Fibroblast of skin of right biceps (primary cell): ENCODE results near the gene HOXD12.

Experiments used
- DNase-seq: peaks from one replicate; pipeline ENCODE4 v3.0.0-alpha.2; 2013

Gene HOXD12

DNA sequence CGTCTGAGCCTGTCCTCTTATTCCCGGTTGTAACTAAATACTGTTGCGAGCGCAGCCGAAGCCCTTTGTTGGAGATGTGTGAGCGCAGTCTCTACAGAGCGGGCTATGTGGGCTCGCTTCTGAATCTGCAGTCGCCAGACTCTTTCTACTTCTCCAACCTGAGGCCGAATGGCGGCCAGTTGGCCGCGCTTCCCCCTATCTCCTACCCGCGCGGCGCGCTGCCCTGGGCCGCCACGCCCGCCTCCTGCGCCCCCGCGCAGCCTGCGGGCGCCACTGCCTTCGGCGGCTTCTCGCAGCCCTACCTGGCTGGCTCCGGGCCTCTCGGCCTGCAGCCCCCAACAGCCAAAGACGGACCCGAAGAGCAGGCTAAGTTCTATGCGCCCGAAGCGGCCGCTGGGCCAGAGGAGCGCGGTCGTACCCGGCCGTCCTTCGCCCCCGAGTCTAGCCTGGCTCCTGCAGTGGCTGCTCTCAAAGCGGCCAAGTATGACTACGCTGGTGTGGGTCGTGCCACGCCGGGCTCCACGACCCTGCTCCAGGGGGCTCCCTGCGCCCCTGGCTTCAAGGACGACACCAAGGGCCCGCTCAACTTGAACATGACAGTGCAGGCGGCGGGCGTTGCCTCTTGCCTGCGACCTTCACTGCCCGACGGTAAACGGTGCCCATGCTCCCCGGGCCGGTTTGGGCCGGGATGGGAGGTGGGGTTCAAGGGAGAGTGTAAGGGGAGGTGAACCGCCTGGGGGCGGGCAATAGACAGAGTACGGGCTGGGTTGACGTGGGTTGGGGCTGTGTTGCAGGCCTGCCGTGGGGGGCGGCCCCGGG, at the start of gene HOXD12:
TSS of gene HOXD12 (plus strand) at position 68 of the 819 bp plus-strand sequence. CDS start at position 75, 7 bp downstream.
- no peak for DNase-seq

GRCh38 chr2:176056406-176056805, 43.2 kb upstream of the HOXD12 start:
- peak; percentile 18 for DNase-seq

- DNase-seq: no peak
Observed at GRCh38 chr2:176063958-176064357, 35.6 kb upstream of the HOXD12 start.

GRCh38 chr2:176066645-176067588, 32.7 kb upstream of the HOXD12 start:
- DNase-seq: no peak

GRCh38 chr2:176067589-176068418, 31.8 kb upstream of the HOXD12 start:
- no peak for DNase-seq

DNA sequence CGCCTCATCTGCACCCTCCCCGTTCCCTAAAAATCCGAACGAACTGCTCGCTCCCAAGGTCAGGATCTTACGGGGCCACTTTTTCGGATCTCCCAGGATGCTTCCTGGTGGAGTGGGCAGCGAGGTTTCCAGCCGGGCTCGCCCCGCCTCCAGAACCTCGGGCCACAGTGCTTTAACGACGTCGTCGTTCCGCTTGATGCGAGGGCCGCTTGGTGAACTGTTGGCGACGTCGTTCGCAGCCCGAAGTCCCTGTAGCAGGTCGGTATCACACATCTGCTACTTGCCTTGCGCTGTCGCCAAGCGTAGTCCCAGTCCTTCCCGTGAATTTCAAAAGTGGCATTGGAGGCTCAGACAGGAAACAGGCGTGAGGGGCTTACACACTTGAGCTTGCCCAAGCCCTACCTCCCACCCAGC, 31.2 kb upstream of the HOXD12 start:
- no peak for DNase-seq

GRCh38 chr2:176071330-176072291, 28.0 kb upstream of the HOXD12 start:
- DNase-seq: no peak

DNA sequence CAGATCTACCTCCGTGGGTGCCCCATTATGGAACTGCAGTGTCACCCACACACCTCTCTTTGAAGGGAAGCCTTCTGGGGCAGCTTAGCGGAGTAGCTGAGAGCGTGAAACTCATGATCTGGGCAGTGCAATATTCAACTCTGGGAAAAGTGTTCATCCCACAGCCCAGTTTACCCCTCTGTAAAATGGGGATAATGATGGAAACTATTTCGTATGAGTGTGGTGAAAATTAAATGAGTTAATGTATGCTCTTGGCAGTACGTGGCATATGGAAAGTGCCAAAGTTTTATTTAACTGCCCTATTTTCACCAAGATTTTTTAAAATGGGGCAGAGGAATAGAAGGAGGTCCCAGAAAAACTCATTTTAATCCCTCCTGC, 27.3 kb upstream of the HOXD12 start:
- no peak for DNase-seq

DNA sequence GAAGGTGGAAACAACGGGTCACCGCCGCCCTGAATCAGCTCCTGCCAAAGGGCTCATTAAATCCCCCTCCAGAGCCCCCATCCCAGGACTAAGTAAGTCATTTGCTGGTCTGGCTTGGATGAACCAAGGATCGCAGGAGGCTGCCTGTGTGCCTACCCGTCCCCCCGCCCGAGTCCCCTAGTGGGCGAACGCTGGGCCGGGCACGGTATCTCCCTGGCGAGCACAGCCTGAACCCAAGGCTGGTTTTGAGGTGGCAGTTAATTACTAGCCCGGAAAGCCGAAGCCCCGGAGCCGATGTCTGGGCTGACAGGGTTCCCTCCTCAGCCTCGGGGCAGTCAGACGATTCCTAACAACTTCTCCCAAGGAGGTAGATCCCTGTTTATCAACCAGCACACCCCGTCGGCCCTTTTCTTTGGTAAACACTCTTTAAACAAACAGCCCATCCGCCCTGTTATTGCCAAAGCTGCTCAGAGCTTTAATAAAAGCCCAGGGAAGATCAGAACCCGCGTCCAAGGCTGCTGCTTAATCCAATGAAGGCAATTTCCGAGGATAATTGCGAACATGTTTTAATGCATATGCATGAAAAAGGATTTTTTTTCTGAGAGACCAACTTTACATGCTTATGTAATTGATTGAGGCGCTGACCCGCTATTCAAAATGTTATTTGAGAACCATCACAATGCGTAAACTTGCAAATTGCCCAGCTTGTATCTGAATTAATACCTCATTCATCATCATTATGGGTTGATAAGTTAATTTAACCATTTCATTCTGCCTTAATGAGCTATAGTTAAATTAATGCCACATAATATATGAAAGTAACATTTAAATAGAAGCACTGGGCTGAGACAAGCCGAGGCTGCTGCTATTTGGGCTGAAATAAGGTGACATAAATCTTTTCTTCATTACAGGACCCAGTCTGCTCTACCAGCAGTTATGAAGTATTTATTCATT, 26.4 kb upstream of the HOXD12 start:
- DNase-seq: no peak

GRCh38 chr2:176074919-176075425, 24.6 kb upstream of the HOXD12 start:
- no peak for DNase-seq

- DNase-seq: no peak
Observed at GRCh38 chr2:176075481-176075880, 24.1 kb upstream of the HOXD12 start.

DNA sequence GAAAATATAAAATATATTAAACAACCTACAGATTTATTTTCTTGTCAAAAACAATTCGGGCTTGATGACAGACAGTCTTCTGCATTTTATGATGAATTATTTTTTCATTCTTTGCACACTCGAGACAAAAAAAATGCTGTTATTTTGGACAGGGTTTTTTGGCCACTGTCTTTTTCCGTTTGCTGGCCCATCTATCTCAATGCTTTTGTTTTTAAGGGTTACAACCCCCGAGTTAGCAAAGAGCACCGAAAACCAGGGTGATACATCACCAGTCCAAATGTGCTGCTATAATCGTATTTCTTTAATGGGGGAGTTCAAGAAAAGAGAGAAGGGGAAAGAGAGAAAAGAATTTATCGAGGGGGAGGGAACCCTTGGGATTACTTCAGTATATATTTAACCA, 23.5 kb upstream of the HOXD12 start:
- no peak for DNase-seq

GRCh38 chr2:176076796-176077195, 22.8 kb upstream of the HOXD12 start:
- no peak for DNase-seq

- no peak for DNase-seq
Observed at GRCh38 chr2:176078541-176079284, 20.9 kb upstream of the HOXD12 start.

DNA sequence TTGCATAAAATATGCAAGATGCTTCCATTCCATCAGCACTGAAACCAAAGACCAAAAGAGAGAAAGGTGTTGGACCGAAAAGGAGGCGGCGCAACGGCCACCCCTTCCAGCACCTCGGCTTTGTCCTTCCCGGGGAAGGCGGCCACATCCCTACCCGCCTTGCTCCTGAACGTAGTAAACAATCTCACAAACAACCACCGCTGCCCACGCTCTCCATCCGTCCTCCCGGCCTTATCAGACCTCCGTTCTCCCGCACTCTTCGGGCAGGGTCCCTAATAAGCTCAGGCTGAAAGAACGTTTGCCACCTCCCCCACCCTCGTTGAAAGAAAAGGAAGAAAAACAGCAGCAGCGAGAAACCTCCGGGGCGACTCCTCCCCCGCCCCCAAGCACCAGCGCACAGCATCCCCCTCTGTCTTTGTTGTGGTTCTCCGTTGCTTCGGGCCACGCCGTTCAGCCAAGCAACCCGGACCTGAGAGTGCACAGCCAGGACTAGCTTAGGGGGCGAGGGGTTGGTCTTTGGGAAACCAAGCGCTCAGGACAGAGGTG, 20.2 kb upstream of the HOXD12 start:
- DNase-seq: no peak

DNA sequence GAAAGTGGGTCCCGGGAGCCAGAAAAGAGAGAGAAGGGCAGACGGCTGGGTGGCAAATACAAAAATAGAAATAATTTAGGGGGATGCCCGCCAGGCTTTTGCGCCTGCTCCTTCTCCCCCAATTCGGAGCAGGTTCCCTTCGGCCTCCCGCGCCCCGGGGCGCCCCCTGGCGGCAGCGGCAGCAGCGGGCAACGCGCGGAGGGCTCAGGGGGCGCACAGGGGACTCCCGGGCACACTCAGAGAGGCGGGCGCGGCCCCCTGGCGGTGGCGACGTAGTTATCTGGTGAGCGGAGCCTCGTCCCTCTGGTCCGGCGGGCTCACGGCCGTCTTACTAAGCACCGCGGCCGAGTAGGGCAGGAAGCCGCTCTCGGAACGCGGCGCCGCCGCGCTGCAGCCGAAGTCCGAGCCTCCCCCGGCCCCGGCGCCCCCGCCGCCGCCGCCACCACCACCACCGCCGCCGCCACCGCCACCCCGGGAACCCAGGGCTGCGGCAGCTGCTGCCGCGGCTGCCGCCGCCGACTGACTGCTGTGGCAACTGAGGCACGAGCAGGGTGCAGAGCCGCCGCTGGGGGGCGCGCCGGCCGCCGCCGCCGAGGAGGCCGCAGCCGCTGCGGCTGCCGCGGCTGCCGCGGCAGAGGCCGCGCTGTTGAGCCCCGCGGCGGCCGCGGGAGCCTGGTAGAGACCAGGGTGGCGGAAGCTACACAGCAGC, 19.6 kb upstream of the HOXD12 start:
- peak; percentile 63 for DNase-seq

DNA sequence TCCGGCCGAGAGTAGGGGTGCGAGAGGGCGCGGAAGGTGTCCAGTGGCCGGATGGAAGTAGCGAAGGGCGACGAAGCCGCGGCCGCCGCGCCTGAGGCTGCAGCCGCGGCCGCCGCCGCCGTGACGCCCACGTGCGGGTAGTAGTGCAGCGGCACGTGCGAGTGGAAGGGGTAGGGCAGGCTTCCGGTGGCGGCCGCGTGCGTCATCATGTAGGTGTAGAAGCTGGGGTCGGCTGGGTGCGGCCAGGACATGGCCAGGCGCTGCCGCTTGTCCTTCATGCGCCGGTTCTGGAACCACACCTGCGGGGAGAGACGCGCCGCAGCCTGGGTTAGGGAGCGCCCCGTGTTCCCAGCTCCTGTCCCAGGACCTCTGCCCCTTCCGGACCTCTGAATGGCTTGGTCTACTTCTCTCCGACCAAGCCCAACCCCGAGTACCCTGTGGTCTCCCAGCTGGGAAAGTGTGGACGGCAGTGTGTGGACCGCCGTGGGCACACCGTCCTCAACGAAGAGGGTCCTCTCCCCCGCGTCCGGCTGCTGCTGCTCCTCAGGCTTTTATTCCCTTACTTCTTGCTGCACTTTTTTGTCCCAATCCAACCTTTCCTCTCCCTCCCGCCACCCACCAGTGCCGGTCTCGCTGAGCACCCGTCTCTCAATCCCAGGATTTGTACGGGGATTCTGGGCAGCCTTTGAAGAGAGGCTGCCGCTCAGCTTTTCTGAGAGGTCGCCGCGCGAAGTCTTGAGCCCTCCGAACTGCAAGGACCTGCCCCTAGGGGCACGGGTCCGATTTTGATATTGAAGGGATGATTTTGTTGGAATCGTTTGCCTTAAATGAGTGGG, 18.8 kb upstream of the HOXD12 start:
- DNase-seq: no peak
